ENCODE measurements around the gene ZWILCH.
"Not testable (repeated sequence)": the region's sequence is repeated elsewhere in the genome, so short reads cannot be mapped to it uniquely, and the experiment has no call there.

Gene ZWILCH

DNA sequence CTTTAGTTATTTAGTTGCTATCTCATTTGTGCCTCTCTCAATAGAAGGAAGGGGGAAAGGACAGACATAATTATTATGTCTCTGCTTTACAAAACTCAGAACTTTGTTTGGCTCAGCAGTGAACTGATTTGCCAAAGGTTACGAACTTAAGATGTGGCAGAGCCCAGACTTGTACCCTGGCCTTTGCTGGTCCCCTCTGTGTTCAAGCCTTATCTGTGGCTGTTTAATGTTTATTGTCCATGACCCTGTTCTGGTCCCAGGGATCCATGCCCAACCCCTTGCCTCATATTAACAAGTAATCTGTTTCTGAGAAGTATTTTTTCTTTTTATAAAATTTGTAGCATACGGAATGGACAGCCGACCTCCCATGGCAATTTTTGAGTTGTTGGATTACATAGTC, 18.2 kb upstream of the ZWILCH start:
- DNase-seq = no peak

DNA sequence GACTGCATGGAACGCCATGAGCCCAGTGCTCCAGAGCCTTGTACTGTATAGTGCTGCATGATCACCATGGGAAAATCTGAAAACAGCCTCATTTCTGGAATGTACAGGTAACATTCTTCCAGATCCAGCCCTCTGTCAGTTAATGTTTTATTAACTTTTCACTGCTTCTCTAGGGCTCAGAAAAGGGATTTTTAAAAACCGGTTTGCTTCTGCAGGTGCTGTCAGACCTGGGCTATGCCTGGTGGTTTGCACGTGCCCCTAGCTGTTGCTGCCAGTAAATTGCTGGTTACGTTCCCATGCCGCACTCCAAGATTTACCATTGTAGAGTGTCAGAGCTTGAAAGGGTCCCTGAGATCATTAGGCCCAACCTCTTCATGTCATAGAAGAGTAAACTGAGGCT, 16.6 kb upstream of the ZWILCH start:
- DNase-seq = no peak

- DNase-seq = no peak
These were observed 15.8 kb upstream of the ZWILCH start for GRCh38 chr15:66489179-66489791.

DNA sequence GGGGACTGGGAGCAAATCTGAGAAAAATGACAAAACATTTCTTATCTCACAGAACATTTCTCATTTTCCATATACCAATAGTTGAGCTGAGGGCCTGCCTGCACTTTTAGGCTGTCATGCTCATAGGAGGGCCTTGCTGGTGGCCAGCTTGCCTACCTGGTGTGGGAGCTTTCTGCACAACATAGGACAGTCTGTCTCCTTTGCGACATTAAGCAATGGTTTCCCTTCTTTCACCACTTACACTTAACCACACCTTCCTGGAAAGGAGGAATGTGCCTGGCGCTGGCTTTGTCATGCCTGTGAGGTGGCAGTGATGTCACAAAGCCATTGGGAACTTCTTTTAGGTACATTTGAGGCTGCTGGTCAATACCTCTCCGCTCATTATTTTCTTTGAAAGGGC, 13.3 kb upstream of the ZWILCH start:
- no peak for DNase-seq

DNA sequence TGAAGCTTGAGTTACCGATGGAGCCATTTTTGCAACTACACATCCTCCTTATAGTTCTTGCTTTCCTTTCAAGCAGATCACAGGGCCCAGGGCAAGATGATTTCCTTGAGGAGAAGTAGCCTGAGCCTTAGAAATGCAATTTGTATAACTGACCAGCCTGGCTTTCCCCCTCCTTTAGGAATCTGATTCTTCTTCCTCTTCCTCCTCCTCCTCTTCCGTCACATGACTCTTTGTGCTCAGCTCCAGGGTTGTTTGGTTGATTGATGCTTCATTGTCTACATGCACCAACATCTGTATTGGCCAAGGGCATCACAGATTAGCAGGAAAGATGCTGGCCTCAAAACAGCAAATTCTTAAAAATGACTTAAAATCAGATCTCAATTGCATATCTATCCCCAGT, 10.9 kb upstream of the ZWILCH start:
- no peak for DNase-seq

DNA sequence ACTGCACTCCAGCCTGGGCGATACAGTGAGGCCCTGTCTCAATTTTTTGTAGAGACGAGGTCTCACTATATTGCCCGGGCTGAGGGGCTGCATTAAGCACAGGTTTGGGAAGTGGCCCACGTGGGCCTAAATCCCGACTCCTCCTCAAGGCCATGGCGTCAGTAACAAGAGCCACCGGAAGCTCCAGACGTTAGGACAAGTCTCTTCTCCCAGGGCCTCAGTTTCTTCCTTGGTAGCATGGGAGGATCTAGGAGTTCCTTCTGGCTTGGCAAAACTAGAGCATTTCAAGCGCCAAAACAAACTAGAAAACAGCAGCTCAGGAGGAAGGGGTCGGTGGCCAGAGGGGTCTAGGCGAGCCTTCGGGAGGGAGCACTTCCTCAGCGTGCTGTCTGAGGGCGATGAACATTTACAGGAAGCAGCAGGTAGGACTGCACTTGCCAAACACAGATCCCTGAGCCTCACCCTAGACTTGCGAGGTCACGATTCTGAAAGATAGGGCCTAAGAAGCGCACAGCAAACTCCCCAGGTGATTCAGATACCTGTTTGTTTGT, 8.1 kb upstream of the ZWILCH start:
- DNase-seq = peak in 4 of 51 donors; percentile 22 to 49 (median 36)

GRCh38 chr15:66497502-66498455, 7.3 kb upstream of the ZWILCH start, which contains the start of gene SNAPC5:
SNAPC5 (minus strand) TSS chr15:66497762; CDS start chr15:66497731, 31 bp downstream.
- DNase-seq = peak; percentile 44 to 98 (median 90)

- DNase-seq = peak in 1 of 51 donors; percentile 17
These were observed 6.4 kb upstream of the ZWILCH start for GRCh38 chr15:66498501-66499386.

- DNase-seq = not testable (repeated sequence)
These were observed 4.8 kb upstream of the ZWILCH start for GRCh38 chr15:66500346-66500745.

DNA sequence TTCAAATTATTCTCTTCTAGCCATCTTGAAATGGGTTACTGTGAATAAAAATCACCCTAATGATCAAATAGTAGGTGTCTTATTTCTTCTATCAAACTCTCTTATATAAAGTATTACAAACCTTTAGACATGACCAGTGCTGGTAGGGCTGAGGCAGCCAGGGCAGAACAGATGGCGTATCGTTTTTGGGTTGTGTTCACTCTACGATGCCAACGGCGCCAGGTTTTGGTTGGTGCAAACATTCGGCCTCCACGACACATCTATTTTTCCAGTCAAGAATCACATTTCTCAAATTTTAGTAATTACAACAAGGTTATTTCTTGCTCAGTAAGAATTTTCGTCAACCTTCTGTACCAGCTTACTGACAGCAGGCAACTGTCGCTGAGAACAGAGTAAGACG, 2.6 kb upstream of the ZWILCH start:
- no peak for DNase-seq

GRCh38 chr15:66503041-66503648, 2.0 kb upstream of the ZWILCH start:
- DNase-seq = not testable (repeated sequence)

GRCh38 chr15:66503780-66504562, 1.2 kb upstream of the ZWILCH start:
- DNase-seq = no peak

DNA sequence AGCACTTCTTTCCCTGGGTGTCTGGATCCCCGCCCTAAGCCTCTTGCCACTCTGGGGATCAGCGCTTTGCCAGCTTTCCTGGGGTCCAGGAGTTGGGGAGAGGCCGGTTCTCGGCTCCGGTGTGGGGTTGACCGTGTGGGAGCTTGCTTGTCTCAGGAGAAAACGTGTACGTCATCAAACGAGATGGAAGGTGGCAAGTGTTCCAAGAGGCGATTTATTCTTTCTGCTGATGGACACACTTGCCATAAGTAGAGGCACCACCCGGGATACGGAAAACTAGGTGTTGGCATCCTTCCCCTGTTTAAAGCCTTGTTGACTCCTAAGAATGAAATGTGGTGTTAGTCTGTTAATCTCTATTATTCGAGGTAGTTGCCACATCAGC, 295 bp downstream of the ZWILCH start:
- peak in 1 of 51 donors; percentile 45 for DNase-seq

DNA sequence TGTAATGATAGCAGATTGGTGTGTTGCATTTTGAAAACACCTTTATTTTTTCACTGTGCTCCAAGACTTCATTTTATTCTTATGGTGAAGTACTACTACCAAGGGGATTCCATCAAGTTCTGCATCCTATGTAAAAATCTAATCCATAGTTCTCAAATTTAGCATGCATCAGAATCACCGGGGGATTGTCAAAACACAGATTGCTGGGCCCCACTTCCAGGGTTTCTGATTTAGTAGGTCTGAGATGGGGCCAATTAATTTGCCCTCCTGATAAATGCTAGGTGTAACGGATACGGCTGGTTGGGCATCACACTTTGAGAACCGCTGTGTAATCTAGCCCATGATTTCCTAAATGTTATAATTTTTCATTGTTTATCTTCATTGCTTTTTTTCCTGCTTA, 692 bp downstream of the ZWILCH start:
- no peak for DNase-seq

DNA sequence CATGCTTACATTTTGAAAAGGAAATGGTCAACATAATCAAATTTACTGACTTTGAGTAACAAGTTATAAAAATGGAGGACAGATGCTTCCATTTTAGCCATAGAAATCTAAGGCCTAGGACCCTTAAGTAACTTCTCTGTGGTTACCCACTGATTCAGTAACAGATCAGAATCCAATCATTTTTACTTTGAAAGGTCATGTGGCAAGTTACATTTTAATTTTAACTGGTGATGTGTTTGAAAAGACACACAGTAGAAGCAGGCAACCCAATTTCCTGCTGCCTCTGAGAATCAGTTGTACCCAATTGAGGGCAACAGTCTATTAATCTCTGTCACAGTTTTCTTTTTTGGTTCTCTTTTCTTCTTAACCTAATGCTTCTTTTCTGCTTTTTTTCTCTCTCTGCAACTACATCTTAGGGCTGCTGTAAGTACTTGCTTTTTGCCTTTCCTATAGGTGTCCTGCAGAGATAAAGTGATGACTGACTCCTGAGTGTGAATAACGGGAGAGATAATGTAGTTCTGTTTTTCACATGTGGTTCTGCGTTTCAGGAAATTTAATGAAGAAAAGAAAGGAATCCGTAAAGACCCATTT, 3.3 kb downstream of the ZWILCH start:
- DNase-seq = no peak

DNA sequence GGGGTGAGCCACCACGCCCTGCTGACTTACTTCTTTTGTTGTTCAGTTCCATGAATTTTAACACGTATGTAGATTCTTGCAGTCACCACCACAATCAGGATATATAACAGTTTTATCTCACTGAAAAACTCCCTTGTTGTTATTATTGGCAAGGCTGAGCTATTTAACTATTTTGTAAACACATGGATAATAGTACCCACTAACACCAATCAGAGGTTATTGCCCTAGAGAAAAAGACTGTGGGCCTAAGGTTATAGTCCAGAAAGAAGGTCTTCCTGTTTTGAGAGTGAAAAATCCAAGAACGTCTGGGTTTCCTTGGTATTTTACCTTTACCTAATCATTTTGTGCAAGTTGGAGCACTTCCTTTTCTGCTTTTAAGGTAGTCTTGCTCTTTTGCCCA, 9.5 kb downstream of the ZWILCH start:
- DNase-seq = no peak

GRCh38 chr15:66515901-66516322, 10.8 kb downstream of the ZWILCH start:
- no peak for DNase-seq

DNA sequence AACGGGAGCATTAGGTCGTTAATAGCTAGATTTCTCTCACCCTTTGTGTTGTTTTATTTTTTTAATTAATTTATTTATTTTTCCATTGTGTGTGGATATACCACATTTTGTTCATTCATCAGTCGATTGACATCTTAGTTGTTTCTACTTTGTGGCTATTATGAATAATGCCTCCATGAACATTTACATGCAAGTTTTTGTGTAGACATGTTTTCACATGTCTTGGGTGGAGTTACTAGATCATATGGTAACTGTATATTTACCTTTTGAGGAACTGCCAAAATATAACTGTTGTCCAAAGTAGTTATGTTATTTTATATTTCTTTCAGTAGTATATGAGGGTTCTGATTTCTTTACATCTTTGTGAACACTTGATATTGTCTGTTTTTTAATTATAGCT, 18.8 kb downstream of the ZWILCH start:
- no peak for DNase-seq

DNA sequence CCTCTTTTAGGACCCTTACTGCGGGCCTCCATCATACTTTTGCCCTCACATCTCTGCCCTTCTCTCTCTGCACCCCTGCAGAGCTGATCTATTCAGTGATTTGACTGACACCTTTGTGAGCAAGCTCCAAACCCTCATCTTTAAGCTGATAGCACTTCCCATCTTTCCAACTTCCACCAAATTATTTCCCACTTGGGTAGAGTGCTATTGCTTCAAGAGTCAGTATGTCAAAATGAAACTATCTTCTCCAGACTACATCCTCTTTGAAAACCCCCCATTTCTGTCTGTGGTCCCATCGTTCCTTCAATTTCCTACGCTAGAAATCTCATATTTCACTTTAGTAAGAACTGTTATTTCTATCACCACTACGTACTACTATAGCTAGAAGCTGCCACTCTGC, 19.7 kb downstream of the ZWILCH start:
- DNase-seq = no peak

GRCh38 chr15:66535056-66535455, 29.9 kb downstream of the ZWILCH start:
- no peak for DNase-seq

Data from hypothalamus (tissue), 51 donors.